Purkinje cell (primary cell): ENCODE data around the gene VSIG2. TPM values are rescaled to one million over a fixed set of nuclear protein-coding genes. Genes with fewer than 3 reads are reported as not detected.

Source experiments
- polyA plus RNA-seq: library from polyadenylated mRNA; unstranded; fragments of >200 nt; fragmentation: Nextera tagmentation; gene quantifications from 2 replicates; pipeline ENCODE4 v1.2.1, GENCODE V29; 2014

VSIG2 gene
- polyA plus RNA-seq: not detected in 2 replicates

GRCh38 chr11:124751741-124752470, at the start of gene VSIG2:
Gene VSIG2, minus strand, starts transcription at chr11:124752255. Its CDS starts 118 bp downstream, at chr11:124752137.

GRCh38 chr11:124800226-124800929, 48.3 kb upstream of the VSIG2 start, which contains the start of gene MSANTD2:
Gene MSANTD2, minus strand, starts transcription at chr11:124800406. Its CDS starts 26 bp downstream, at chr11:124800380.

GRCh38 chr11:124762105-124762623, 10.1 kb upstream of the VSIG2 start, which contains the start of gene ESAM:
Gene ESAM, minus strand, starts transcription at chr11:124762290. Its CDS starts 136 bp downstream, at chr11:124762154.

GRCh38 chr11:124739479-124740276, 12.4 kb downstream of the VSIG2 start, which contains the start of gene NRGN:
Gene NRGN, plus strand, starts transcription at chr11:124739942. Its CDS starts 143 bp downstream, at chr11:124740085.

Other genes with a start within 250 kb of the VSIG2 start
- gene OR8B12, start 208.6 kb downstream of the VSIG2 start, polyA plus RNA-seq: not detected in 2 replicates
- not detected in 2 replicates for gene OR8A1, start 182.3 kb downstream of the VSIG2 start, polyA plus RNA-seq
- not detected in 2 replicates for gene PANX3, start 140.8 kb downstream of the VSIG2 start, polyA plus RNA-seq
- gene TBRG1, start 129.4 kb downstream of the VSIG2 start, polyA plus RNA-seq: 14.2 and 20.6 TPM in 2 replicates
- 72.2 and 84.2 TPM in 2 replicates for gene SIAE, start 78.5 kb downstream of the VSIG2 start, polyA plus RNA-seq
- gene SPA17, start 78.4 kb downstream of the VSIG2 start, polyA plus RNA-seq: 68.9 and 70.3 TPM in 2 replicates
- gene NRGN, start 12.3 kb downstream of the VSIG2 start, polyA plus RNA-seq: 0.62 and 10.0 TPM in 2 replicates
- gene ESAM, start 10.0 kb upstream of the VSIG2 start, polyA plus RNA-seq: 0.48 TPM in 1 of 2 replicates, not detected in the other
- 3.1 and 5.2 TPM in 2 replicates for gene MSANTD2, start 48.2 kb upstream of the VSIG2 start, polyA plus RNA-seq
- gene ROBO3, start 113.2 kb upstream of the VSIG2 start, polyA plus RNA-seq: 0.97 and 1.2 TPM in 2 replicates
- not detected in 2 replicates for gene ROBO4, start 145.6 kb upstream of the VSIG2 start, polyA plus RNA-seq
- 2.5 TPM in 1 of 2 replicates, not detected in the other for gene HEPN1, start 167.0 kb upstream of the VSIG2 start, polyA plus RNA-seq
- gene HEPACAM, start 183.8 kb upstream of the VSIG2 start, polyA plus RNA-seq: 9.0 and 13.6 TPM in 2 replicates
- 0.10 and 1.0 TPM in 2 replicates for gene CCDC15, start 201.9 kb upstream of the VSIG2 start, polyA plus RNA-seq